ENCODE results near the gene FN1.

Gene FN1

GRCh38 chr2:215416656-215417055 is 19.2 kb downstream of the FN1 start:
- TF ChIP-seq CTCF (IDR thresholded peaks at IDR 0.05; ENCODE audit: low read depth, low read length), result no peak
- DNase-seq (ENCODE audit: extremely low read depth, low read depth), result no peak

- no peak for DNase-seq (ENCODE audit: extremely low read depth, low read depth)
- no peak for TF ChIP-seq CTCF (IDR thresholded peaks at IDR 0.05; ENCODE audit: low read depth, low read length)
Measured at GRCh38 chr2:215415820-215416577, 19.9 kb downstream of the FN1 start.

GRCh38 chr2:215415218-215415617 is 20.6 kb downstream of the FN1 start:
- no peak for DNase-seq (ENCODE audit: extremely low read depth, low read depth)
- TF ChIP-seq CTCF (IDR thresholded peaks at IDR 0.05; ENCODE audit: low read depth, low read length), result no peak

- DNase-seq (ENCODE audit: extremely low read depth, low read depth), result no peak
- TF ChIP-seq CTCF (IDR thresholded peaks at IDR 0.05; ENCODE audit: low read depth, low read length), result no peak
Measured at GRCh38 chr2:215414674-215415073, 21.2 kb downstream of the FN1 start.

GRCh38 chr2:215413974-215414373 is 21.9 kb downstream of the FN1 start:
- no peak for TF ChIP-seq CTCF (IDR thresholded peaks at IDR 0.05; ENCODE audit: low read depth, low read length)
- DNase-seq (ENCODE audit: extremely low read depth, low read depth), result no peak

- no peak for TF ChIP-seq CTCF (IDR thresholded peaks at IDR 0.05; ENCODE audit: low read depth, low read length)
Measured at GRCh38 chr2:215413484-215413777, 22.4 kb downstream of the FN1 start.

GRCh38 chr2:215411941-215412743 is 23.7 kb downstream of the FN1 start:
- DNase-seq (ENCODE audit: extremely low read depth, low read depth), result no peak
- no peak for TF ChIP-seq CTCF (IDR thresholded peaks at IDR 0.05; ENCODE audit: low read depth, low read length)

More at GRCh38 chr2:215413484-215413777, 22.4 kb downstream of the FN1 start:
- DNase-seq (ENCODE audit: extremely low read depth, low read depth), result no peak
